Endothelial cell (in vitro differentiated cells): ENCODE data around the gene DGLUCY. TPM values are rescaled to one million over a fixed set of nuclear protein-coding genes. Genes with fewer than 3 reads are reported as not detected.

Experiments used
- DNase-seq: peaks from one replicate; pipeline ENCODE4 v3.0.0; 2021; ENCODE audit warnings: low spot score
- H3K27ac Mint-ChIP-seq: one replicate; pipeline ENCODE4 v1.8.0; 2021; ENCODE audit warnings: mixed read lengths, inconsistent platforms; ENCODE audit not compliant: unreplicated experiment
- H3K27me3 Mint-ChIP-seq: one replicate; pipeline ENCODE4 v1.8.0; 2021; ENCODE audit warnings: mild to moderate bottlenecking, moderate library complexity, mixed read lengths, inconsistent platforms; ENCODE audit not compliant: unreplicated experiment
- H3K36me3 Mint-ChIP-seq: one replicate; pipeline ENCODE4 v1.8.0; 2021; ENCODE audit warnings: mild to moderate bottlenecking, low read depth, mixed read lengths, inconsistent platforms; ENCODE audit not compliant: unreplicated experiment
- H3K4me1 Mint-ChIP-seq: one replicate; pipeline ENCODE4 v1.8.0; 2021; ENCODE audit warnings: mild to moderate bottlenecking, mixed read lengths, inconsistent platforms; ENCODE audit not compliant: unreplicated experiment
- H3K4me3 Mint-ChIP-seq: one replicate; pipeline ENCODE4 v1.8.0; 2021; ENCODE audit warnings: mild to moderate bottlenecking, mixed read lengths, inconsistent platforms; ENCODE audit not compliant: unreplicated experiment
- H3K9me3 Mint-ChIP-seq: one replicate; pipeline ENCODE4 v1.8.0; 2021; ENCODE audit warnings: mixed read lengths, inconsistent platforms; ENCODE audit not compliant: unreplicated experiment
- total RNA-seq: library from RNA; stranded (reverse); fragmentation: NEBNext Ultra II Directional; extraction: Animal tissue kit (Norgen Biotek cat#: 25700); gene quantifications from one replicate; pipeline ENCODE4 v1.2.1, GENCODE V29; 2021; ENCODE audit not compliant: unreplicated experiment
- TF ChIP-seq, protein P1 (sequence below): fragments of 200-600 bp; sonication (generic); IDR thresholded peaks from one replicate; pipeline ENCODE4 v1.5.0; 2021; ENCODE audit warnings: antibody characterized with exemption; ENCODE audit not compliant: unreplicated experiment

Gene DGLUCY
- total RNA-seq, 1 donor from 2014 or later, result 65.1 TPM

DNA sequence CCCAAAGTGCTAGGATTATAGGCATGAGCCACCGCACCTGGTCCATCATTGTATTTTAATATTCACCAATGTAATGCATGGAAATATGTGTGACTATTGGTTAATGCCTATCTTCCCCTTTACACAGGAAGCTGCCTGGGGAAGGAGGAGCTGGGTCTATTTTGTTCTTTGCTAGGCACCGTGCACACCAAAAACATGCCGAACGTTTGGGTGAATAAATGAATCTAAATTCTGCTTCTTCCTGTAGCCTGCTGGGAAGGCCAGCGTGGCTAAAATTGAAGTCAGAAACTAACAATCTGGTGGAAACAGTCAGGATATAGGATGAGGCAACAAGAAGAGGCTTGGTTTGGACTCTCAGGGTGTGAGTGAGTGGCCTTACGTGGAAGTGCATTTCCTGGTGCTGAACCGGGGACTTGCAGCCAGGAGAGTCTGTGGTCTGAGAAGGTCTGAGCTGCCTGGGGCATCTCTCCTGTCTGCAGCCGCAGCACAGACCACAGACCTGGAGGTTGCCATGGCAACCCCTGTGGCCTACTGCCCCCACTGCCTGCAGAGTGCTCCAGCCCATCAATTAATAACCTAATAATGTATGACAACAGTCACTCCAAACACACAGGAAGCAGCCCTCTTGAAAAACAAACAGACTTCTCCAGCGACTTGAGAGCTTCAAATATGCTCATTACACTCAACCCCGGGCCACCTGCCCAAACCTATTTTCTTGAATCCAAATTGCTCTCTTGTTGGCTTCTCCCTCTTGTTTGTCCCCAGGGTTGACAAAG lies 136.2 kb downstream of the DGLUCY start:
- no peak for DNase-seq
- H3K36me3 Mint-ChIP-seq, result peaks cover 4% of the 10 kb centered on the region
- peaks cover 3% of the 10 kb centered on the region for H3K27me3 Mint-ChIP-seq
- peak overlapping the region; percentile 61 for H3K27ac Mint-ChIP-seq
- no peaks in the 10 kb centered on the region for H3K9me3 Mint-ChIP-seq
- H3K4me1 Mint-ChIP-seq, result peaks cover 34% of the 10 kb centered on the region
- TF ChIP-seq, protein P1, sequence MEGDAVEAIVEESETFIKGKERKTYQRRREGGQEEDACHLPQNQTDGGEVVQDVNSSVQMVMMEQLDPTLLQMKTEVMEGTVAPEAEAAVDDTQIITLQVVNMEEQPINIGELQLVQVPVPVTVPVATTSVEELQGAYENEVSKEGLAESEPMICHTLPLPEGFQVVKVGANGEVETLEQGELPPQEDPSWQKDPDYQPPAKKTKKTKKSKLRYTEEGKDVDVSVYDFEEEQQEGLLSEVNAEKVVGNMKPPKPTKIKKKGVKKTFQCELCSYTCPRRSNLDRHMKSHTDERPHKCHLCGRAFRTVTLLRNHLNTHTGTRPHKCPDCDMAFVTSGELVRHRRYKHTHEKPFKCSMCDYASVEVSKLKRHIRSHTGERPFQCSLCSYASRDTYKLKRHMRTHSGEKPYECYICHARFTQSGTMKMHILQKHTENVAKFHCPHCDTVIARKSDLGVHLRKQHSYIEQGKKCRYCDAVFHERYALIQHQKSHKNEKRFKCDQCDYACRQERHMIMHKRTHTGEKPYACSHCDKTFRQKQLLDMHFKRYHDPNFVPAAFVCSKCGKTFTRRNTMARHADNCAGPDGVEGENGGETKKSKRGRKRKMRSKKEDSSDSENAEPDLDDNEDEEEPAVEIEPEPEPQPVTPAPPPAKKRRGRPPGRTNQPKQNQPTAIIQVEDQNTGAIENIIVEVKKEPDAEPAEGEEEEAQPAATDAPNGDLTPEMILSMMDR, result no peak
- H3K4me3 Mint-ChIP-seq, result no peak overlapping the region

DNA sequence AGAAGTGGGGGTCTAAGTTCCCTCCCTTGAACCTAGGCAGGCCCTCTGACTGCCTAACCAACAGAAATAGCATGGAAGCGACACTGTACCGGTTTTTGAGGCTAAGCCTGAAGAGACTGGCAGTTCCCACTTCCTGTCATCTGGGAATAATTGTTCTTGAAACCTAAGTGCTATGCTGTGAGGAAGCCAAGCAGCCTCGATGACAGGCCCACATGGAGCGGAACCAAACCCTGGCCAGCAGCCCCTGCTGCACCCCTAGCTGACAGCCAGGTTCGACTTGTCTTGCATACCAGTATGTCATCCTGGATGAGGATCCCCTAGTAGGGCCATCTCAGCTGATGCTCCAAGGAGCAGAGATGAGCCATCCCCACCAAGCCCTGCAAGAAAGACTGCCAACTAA lies 137.0 kb downstream of the DGLUCY start:
- Mint-ChIP-seq H3K27ac (no peak overlapping the region), H3K36me3 (peaks cover 4% of the 10 kb centered on the region), H3K4me1 (peaks cover 34% of the 10 kb centered on the region), H3K4me3 (no peak overlapping the region), H3K9me3 (no peaks in the 10 kb centered on the region), H3K27me3 (peaks cover 5% of the 10 kb centered on the region)
- no peak for DNase-seq
- TF ChIP-seq, protein P1, result no peak

DNA sequence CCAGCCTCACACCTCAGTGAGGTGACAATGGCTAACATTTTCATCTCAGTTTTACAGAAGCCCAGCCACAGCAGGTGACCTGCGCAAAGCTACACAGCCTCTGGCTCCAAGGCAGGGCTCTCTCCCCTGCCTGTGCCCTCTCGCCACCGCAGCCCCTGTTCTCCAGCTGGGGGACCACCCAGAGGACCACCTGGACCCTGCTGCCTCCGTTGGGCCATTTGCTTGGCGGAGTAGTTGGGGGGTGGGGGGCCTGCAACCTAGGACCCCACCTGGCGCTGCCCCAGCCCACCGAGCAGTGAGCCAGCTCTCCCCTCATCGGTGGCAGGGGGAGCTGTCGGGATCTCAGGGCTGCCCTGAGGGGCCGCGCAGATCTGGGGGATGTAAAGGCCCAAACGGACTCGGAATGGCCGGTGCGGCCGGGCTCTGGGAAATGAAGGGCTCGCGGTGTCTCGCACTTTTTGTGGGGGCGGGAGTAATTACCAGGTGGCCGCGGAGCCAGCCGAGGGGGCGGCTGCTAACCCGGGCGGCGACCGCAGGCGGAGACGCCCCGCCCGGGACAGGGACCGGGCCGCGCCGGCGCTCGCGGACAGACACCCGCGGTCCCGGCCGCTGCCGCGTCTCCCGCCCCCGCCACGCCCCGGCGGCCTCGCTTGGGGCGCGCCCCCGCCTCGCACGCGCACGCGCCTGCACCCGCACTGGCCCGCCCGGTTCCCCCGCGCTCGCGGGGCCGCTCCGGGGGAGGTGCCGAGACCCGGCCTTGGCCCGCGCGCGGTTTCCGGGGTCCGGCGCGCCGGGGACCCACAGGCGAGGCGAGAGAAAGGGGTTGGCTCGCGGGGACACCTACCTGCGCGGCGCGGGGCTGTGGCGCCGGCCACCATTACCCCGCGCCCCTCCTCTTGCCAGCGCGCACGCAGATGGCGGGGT lies 139.3 kb downstream of the DGLUCY start:
- Mint-ChIP-seq H3K36me3 (peaks cover 4% of the 10 kb centered on the region), H3K4me3 (peak overlapping the region; percentile 71)
- TF ChIP-seq, protein P1, result no peak

DNA sequence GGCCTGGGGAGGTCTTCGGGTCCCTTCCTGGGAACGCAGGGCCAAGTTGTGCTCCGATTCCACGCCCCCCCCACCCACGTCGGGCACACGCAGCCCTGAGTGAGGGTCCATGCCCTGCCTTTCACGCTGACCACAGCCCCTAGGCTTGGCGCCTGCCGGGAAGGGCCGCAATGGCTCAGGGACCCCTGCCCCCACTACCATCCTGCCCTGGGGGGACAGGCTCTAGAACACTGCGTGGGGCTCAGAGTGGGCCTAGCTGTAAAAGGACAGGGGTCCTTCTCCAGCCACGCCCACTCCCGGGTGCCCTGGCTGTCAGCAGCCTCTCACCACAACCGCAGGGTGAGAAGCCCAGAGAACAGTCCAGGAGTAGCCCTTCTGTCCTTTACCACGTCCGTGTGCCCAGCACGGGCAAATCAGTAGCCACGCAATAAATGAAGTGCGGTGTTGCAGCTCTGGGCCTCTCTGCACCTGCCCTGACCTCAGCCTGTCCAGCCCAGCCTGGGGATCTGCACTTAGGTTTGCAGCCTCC lies 140.0 kb downstream of the DGLUCY start:
- DNase-seq, result no peak
- no peak overlapping the region for H3K27ac Mint-ChIP-seq
- H3K27me3 Mint-ChIP-seq, result peaks cover 7% of the 10 kb centered on the region
- no peaks in the 10 kb centered on the region for H3K9me3 Mint-ChIP-seq
- peaks cover 53% of the 10 kb centered on the region for H3K4me1 Mint-ChIP-seq
- H3K36me3 Mint-ChIP-seq, result peaks cover 4% of the 10 kb centered on the region
- H3K4me3 Mint-ChIP-seq, result peak overlapping the region; percentile 84
- TF ChIP-seq, protein P1, result no peak

More for the DNA sequence above, 139.3 kb downstream of the DGLUCY start:
- peak; percentile 45 for DNase-seq
- Mint-ChIP-seq H3K27me3 (peaks cover 5% of the 10 kb centered on the region), H3K9me3 (no peaks in the 10 kb centered on the region), H3K27ac (no peak overlapping the region), H3K4me1 (peaks cover 48% of the 10 kb centered on the region)
